Fibroblast of mammary gland (primary cell): ENCODE data around the gene C1orf50.
A peak's percentile ranks its signal among the peaks of the same experiment; 100 is the strongest.
"Not testable (repeated sequence)": the region's sequence is repeated elsewhere in the genome, so short reads cannot be mapped to it uniquely, and the experiment has no call there.

Source experiments
- DNase-seq: peaks from one replicate; pipeline ENCODE4 v3.0.0-alpha.2; 2010; ENCODE audit warnings: low read depth
- H3K4me3 ChIP-seq: 2 replicates; pipeline ENCODE4 v1.5.1; 2011; ENCODE audit warnings: low read depth, mild to moderate bottlenecking, low read length, moderate library complexity; ENCODE audit not compliant: control insufficient read depth
- CTCF ChIP-seq: conservative IDR thresholded peaks from 2 replicates; pipeline ENCODE4 v1.5.1; 2011; ENCODE audit warnings: low read depth, low read length, inconsistent platforms; ENCODE audit not compliant: control insufficient read depth, insufficient read depth

Gene C1orf50

GRCh38 chr1:42797979-42798378 lies 30.9 kb downstream of the C1orf50 start:
- DNase-seq: no peak
- TF ChIP-seq CTCF: no peak
- no peak overlapping the region for H3K4me3 ChIP-seq

- DNase-seq: peak; percentile 54
- TF ChIP-seq CTCF: no peak
- H3K4me3 ChIP-seq: no peak overlapping the region
Measured at GRCh38 chr1:42801832-42802473, 34.9 kb downstream of the C1orf50 start.

- no peak overlapping the region for H3K4me3 ChIP-seq
- no peak for TF ChIP-seq CTCF
- no peak for DNase-seq
Measured at GRCh38 chr1:42806171-42806570, 39.1 kb downstream of the C1orf50 start.

- no peak overlapping the region for H3K4me3 ChIP-seq
- no peak for DNase-seq
- no peak for TF ChIP-seq CTCF
Measured at GRCh38 chr1:42806593-42806992, 39.5 kb downstream of the C1orf50 start.

- no peak for DNase-seq
- TF ChIP-seq CTCF: no peak
Measured at GRCh38 chr1:42807056-42807668, 40.1 kb downstream of the C1orf50 start.

GRCh38 chr1:42814815-42815214 lies 47.8 kb downstream of the C1orf50 start:
- not testable (repeated sequence) for H3K4me3 ChIP-seq, DNase-seq

More at GRCh38 chr1:42807056-42807668, 40.1 kb downstream of the C1orf50 start:
- H3K4me3 ChIP-seq: no peak overlapping the region

- peak; percentile 14 for DNase-seq
- peak overlapping the region; percentile 60 for H3K4me3 ChIP-seq
- no peak for TF ChIP-seq CTCF
Measured at GRCh38 chr1:42815941-42816584, 49.0 kb downstream of the C1orf50 start.
